Hematopoietic multipotent progenitor cell treated with erythropoietin and hydrocortisone succinate and interleukin-3 and kit ligand, for 17 days (in vitro differentiated cells): Measurements from ENCODE around the gene TMEM44.
"Not testable (repeated sequence)": the region's sequence is repeated elsewhere in the genome, so short reads cannot be mapped to it uniquely, and the experiment has no call there.

ENCODE experiments used
- DNase-seq: peaks from one replicate; pipeline ENCODE4 v3.0.0-alpha.2; 2015; ENCODE audit warnings: low spot score

Gene TMEM44

DNA sequence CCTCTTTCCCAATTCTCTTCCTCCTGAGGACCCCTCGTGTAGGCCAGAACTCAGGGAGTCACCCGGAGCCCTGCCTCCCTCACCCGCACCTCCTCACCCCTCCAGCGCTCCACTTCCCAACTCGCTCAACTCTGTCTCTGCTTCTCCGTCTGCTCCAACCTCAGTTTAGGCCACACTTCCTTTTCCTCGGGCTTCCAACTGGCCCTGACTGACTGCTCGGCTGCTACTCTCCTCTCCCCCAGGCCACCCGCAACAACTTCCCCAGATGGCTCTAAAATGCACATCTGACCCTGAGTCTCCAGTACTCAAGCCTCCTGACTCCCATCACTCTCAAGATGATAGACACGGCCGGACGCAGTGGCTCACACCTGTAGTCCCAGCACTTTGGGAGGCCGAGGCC, 23.6 kb downstream of the TMEM44 start:
- no peak for DNase-seq

GRCh38 chr3:194608981-194609380, 24.2 kb downstream of the TMEM44 start:
- DNase-seq: no peak

- no peak for DNase-seq
Observed at GRCh38 chr3:194607592-194608389, 25.4 kb downstream of the TMEM44 start.

GRCh38 chr3:194606941-194607340, 26.3 kb downstream of the TMEM44 start:
- DNase-seq: no peak

GRCh38 chr3:194606163-194606562, 27.1 kb downstream of the TMEM44 start:
- no peak for DNase-seq

DNA sequence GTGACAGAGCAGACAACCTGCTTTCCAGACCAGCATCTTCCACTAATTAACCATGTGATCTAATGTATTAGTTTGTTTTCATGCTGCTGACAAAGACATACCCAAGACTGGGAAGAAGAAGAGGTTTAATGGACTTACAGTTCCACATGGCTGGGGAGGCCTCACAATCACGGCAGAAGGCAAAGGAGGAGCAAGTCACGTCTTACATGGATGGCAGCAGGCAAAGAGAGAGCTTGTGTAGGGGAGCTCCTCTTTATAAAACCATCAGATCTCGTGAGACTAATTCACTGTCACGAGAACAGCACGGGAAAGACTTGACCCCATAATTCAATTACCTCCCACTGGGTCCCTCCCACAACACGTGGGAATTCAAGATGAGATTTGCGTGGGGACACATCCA, 27.9 kb downstream of the TMEM44 start:
- DNase-seq: not testable (repeated sequence)

DNA sequence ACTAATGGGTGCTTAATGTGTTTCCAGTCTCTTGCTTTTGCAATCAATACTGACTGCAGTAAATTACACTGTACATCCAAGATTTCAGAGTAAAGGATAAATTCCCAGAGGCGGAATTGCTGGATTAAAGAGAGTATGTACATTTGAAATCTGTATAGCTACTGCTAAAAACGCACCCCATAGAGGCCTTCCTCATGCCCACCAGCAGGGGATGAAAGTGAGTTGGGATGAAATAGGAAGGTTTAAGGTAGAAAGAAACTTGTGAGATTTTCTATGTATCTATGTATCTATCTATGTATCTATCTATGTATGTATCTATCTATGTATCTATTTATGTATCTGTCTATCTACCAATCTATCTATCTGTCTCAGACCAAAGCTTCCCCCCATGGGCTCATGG, 28.4 kb downstream of the TMEM44 start:
- no peak for DNase-seq

DNA sequence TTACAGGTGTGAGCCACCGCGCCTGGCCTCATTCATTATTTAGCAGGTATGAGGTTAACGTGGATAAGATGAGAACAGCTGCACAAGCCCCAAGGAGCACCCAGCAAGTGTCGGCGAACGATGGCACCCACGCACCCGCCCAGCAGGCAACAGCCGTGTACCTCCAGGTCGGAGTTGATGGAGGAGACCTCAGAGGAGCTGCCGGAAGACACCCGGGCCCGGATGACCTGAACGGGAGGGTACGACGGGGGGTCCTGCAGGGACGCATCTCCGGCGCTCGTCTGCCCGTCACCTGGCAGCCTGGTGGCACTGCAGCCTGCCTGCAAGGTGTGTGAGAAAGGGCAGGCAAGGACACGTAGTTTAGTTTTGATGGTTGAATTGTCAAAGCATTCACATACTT, 29.1 kb downstream of the TMEM44 start:
- no peak for DNase-seq

DNA sequence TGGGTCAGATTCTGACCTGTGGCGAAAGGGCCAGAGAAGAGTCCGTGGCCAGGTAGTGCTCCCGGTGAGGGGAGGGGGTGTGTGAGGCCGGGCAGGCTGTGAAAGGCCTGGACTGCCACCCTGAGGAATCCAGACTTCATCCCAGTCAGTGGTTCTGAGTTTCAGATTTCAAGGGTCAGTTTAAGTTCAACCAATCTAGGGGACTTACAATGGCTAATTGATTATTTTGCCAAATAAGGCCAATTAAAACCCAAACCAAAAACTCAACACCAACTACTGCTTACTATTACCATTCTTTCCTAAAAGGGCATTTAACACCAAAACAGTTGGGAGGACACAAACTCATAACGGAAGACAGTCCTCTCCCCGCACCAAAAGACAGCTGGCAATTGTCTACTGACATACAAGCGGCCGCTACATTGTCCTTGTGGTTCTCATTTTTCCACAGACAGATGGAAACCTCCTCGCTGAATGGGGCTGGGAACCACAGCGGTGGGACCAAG, 30.5 kb downstream of the TMEM44 start:
- DNase-seq: no peak

DNA sequence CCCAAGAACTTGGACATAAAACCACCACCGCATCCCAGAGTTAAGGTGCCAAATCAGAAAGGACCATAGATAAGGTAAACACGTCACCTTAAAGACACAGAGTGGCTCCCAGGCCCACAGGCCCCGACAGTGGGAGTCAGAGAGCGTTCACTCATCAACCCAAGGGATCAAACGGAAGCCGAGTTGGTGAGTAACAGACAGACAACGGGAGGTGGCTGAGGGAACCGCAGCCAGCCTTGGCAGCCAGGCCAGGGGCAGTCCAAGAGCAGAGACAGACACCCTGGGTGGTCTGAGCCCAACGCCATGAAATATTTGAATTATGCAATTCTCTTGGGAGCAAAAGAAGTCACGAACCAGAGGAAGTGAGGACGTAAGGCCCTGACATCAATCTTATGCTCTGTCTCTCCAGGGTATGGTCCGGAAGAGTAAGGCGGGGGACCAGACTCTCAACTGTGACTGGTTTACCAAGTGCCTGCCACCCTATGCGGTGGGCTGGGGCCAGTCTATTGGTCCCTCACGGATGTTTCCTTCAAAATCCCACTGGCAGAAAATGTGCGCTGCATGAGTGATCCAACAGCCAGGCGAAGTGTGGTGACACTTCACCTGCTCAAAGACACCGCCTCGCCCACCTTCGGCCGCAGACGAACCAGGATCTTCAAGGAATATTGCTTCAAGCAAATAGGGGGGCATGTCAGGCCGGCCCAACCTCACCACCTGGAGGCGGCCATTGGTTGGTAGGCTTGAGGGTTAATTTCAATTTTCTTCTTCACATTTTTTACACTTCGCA, 34.3 kb downstream of the TMEM44 start:
- DNase-seq: no peak

DNA sequence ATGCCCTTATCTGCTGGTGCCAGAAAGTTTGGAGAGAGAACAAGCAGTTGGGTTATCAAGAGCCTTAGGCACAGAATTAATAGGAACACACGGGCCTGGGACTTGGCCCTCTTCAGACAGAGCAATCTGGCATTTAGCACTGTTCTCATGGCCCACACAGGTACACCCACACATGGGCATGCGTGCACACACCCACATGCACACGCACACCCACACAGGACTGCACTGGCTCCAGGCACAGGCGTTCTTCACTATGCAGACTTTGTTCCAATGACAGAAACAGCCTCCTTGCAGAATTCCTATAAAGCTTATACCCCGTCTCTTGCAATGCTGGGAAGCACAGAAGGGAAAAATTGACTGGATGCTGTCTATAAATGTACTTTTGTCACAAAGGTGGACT, 36.3 kb downstream of the TMEM44 start:
- no peak for DNase-seq

DNA sequence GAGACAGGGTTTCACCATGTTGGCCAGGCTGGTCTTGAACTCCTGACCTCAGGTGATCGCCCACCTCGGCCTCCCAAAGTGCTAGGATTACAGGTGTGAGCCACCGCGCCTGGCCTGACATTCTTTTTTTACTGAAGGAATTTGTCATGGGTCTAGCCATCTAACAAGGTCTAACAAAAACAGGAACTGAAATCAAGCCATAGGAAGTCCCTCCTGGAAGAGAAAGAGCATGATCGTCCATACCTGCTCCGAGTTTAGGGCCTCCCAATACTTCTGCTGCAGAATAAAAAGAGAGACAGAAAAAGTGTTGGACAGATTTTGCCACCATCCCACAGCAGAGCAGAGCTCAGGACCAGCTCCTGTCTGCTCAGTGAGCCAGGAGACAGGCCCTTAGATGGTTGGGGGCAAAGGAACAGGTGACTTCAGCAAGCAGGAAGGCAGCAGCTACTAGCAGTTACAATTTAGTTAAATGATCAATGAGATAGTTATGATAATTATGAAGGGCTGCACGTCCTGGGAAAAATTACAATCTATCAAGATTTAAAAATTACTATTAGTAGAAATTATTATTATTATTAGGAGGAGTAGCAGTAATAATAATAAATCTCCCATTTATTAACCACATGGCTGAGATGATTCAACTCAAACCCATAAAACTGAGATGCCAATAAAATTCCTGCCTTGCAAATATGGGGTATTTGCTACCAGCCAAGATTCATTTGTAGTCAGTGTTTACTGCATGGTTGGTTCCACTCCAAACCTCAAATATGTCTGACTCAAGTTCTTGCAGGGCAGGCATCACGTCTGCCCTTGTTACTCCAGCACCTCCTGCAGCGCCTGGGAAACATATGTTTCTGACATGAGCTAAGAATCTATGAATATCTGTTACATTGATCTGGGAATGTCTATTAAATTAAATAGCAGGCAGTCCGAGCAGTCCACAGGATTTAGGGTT, 40.1 kb downstream of the TMEM44 start:
- no peak for DNase-seq

- no peak for DNase-seq
Observed at GRCh38 chr3:194588741-194589140, 44.5 kb downstream of the TMEM44 start.

- no peak for DNase-seq
Observed at GRCh38 chr3:194588236-194588635, 45.0 kb downstream of the TMEM44 start.

- no peak for DNase-seq
Observed at GRCh38 chr3:194587438-194587931, 45.7 kb downstream of the TMEM44 start.

- no peak for DNase-seq
Observed at GRCh38 chr3:194586836-194587235, 46.4 kb downstream of the TMEM44 start.

- DNase-seq: no peak
Observed at GRCh38 chr3:194585880-194586281, 47.3 kb downstream of the TMEM44 start.

GRCh38 chr3:194584866-194585265, 48.4 kb downstream of the TMEM44 start:
- DNase-seq: no peak

DNA sequence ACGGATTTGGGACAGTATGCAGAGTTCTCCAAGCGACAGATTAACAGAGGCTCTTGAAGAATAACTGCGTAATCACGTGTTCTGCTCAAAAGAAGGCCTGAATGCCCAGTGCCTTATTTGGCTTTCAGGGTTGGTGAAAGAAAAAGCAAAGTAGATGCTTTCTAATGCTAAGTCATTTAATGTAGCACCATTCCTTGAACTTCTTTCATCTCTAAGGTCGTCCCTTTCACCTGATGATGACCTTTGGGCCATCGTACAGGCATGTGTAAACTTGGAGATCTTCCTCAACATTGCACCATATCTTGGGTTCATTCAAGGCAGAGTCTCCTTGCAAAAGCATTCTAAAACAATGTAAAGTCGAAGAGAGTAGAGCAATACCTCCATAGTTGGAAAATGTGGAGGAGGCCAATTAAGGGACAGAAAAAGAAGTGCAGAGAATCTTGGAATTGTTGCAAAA, 48.9 kb downstream of the TMEM44 start:
- no peak for DNase-seq

GRCh38 chr3:194582196-194582905, 50.9 kb downstream of the TMEM44 start:
- DNase-seq: no peak

DNA sequence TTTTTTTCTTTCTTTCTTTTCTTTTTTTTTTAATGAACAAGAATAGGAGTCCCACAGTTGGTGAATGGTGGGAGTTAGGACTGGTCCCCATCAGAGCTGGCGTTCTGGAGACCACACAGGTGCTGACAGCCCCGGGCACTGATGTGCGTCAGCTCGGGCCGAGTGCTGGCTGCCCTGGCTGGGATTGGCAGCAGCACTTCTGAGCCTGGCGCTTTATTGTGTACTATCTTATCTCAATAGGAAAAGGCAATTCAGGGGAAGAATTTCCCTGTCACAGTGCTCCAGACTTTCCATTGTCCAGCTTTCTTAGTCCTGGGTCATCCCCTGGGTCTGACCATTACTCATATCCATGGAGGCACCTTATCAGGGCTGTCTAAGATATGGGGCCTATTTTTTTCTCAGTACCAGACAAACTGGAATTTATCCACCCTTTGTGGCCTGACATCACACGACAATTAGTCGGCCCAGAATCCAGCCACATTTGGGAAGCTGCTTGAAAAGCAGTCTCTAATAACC, 54.1 kb downstream of the TMEM44 start:
- DNase-seq: no peak
